DND-41 (cell line): ENCODE results near the gene JAKMIP1.

Experiments used
- CTCF ChIP-seq: IDR thresholded peaks from 2 replicates; pipeline ENCODE4 v1.5.1; 2012; ENCODE audit warnings: borderline replicate concordance, low read length, moderate library complexity, mild to moderate bottlenecking; ENCODE audit not compliant: poor library complexity, severe bottlenecking; ENCODE audit errors: extremely low read depth
- EZH2 ChIP-seq: IDR thresholded peaks from 3 replicates; pipeline ENCODE4 v1.6.1; 2012; ENCODE audit warnings: borderline replicate concordance, low read depth, mild to moderate bottlenecking, moderate library complexity, low read length, inconsistent platforms; ENCODE audit not compliant: severe bottlenecking

- TF ChIP-seq CTCF (no peak), EZH2 (no peak)
Observed at GRCh38 chr4:5989236-5990225, 210.8 kb downstream of the JAKMIP1 start.
